ENCODE results near the gene OBSCN. TPM values are rescaled to one million over a fixed set of nuclear protein-coding genes. Genes with fewer than 3 reads are reported as not detected.

Gene OBSCN
- total RNA-seq, 2 donors from 2014 or later, result 34.3 to 45.2 TPM

DNA sequence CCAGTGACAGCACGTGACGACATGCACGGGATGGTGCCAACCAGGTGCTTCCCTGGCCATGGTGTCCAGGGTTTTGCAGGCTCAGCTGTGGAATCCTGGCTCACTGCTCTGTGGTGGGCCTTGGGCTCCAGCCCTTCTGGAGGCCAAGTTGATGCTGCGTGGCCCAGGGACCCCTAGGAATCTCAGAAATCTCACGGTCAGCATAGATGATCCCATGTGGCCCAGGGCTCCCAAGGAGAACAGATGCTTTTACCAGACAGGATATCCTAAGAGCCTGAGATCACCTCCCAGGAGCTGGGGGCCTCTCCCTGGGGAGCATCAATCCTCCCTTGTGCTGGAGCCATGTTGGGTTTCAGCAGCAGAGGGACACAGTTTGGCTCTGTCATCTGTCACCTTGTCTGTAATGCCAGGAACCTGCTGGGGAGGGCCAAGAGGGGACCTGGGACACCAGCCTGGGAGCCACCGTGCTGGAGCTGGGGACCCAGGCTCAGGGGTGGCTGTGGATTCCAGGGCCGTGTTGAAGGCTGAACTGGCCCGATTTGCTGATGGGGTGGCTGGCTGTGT, 134.9 kb downstream of the OBSCN start:
- TF ChIP-seq, protein P1, sequence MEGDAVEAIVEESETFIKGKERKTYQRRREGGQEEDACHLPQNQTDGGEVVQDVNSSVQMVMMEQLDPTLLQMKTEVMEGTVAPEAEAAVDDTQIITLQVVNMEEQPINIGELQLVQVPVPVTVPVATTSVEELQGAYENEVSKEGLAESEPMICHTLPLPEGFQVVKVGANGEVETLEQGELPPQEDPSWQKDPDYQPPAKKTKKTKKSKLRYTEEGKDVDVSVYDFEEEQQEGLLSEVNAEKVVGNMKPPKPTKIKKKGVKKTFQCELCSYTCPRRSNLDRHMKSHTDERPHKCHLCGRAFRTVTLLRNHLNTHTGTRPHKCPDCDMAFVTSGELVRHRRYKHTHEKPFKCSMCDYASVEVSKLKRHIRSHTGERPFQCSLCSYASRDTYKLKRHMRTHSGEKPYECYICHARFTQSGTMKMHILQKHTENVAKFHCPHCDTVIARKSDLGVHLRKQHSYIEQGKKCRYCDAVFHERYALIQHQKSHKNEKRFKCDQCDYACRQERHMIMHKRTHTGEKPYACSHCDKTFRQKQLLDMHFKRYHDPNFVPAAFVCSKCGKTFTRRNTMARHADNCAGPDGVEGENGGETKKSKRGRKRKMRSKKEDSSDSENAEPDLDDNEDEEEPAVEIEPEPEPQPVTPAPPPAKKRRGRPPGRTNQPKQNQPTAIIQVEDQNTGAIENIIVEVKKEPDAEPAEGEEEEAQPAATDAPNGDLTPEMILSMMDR (IDR thresholded peaks at IDR 0.05), result no peak
- TF ChIP-seq POLR2AphosphoS5 (IDR thresholded peaks at IDR 0.05) (no peak), POLR2A (IDR thresholded peaks at IDR 0.05) (no peak)
- DNase-seq (ENCODE audit: low spot score), result no peak
- intact Hi-C loops (cut with DNase I), result no loop called here
- Histone ChIP-seq H3K4me1 (replicated peaks) (no peaks in the 10 kb centered on the region), H3K9me3 (no peaks in the 10 kb centered on the region), H3K4me3 (no peak overlapping the region), H3K27ac (no peak overlapping the region), H3K27me3 (replicated peaks; ENCODE audit: insufficient read depth) (no peaks in the 10 kb centered on the region), H3K36me3 (no peaks in the 10 kb centered on the region)
- WGBS, result 96% methylated on average over 8 of the region's 8 CpGs

DNA sequence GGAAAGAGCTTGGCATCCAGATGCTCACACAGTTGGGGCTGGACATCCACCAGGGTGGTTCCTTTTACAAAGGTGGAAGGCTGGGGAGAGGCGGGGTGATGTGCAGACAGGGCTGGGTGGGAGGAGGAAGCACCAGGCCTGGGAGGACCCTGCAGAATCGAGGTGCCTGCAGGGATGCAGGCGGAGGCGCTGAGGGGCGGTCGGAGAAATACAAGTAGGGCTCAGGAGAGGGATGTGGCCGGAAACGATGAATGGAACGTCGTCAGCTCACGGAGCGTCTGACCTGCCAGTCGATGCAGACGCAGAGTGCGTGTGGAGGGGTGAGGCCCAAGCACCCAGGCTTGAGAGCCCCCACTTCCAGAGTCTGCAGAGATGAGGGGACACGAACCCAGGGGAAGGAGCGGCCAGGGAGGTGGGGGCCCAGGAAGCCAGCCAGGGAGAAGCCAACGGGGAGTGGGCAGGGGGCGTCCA, 135.4 kb downstream of the OBSCN start:
- no peaks in the 10 kb centered on the region for H3K36me3 ChIP-seq
- intact Hi-C loops (cut with DNase I), result no loop called here
- DNase-seq (ENCODE audit: low spot score), result no peak
- TF ChIP-seq POLR2A (IDR thresholded peaks at IDR 0.05), result no peak
- no peak for TF ChIP-seq POLR2AphosphoS5 (IDR thresholded peaks at IDR 0.05)
- TF ChIP-seq, protein P1 (IDR thresholded peaks at IDR 0.05), result no peak
- no peaks in the 10 kb centered on the region for H3K4me1 ChIP-seq (replicated peaks)
- H3K27ac ChIP-seq, result no peak overlapping the region
- no peaks in the 10 kb centered on the region for H3K9me3 ChIP-seq
- H3K4me3 ChIP-seq, result no peak overlapping the region
- H3K27me3 ChIP-seq (replicated peaks; ENCODE audit: insufficient read depth), result no peaks in the 10 kb centered on the region
- 92% methylated on average over 19 of the region's 19 CpGs for WGBS

DNA sequence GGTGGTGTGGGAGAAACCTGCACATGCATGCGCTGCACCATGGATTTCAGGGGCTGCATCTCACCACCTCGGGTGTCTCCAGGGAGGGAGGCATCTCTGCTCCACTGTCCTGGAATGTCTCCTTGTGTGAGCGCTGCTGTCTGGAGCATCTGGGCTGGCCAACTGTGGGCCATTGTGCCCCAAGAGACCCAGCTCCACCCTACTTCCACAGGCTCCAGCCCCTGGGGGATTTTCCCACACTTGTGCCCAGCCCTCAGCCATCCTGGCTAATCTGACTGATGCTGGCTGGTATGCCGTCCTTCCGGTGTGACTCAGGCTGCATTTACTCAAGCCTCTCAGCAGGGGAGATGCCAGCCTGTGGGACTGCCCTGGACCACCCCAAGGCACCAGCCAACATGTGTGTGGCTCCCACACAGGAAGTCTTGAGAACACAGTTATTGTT, 136.8 kb downstream of the OBSCN start:
- WGBS, result 92% methylated on average over 5 of the region's 5 CpGs
- H3K4me1 ChIP-seq (replicated peaks), result no peaks in the 10 kb centered on the region
- no peaks in the 10 kb centered on the region for H3K36me3 ChIP-seq
- no peak overlapping the region for H3K27ac ChIP-seq
- no peaks in the 10 kb centered on the region for H3K9me3 ChIP-seq
- TF ChIP-seq POLR2A (IDR thresholded peaks at IDR 0.05) (no peak), POLR2AphosphoS5 (IDR thresholded peaks at IDR 0.05) (no peak)
- TF ChIP-seq, protein P1 (IDR thresholded peaks at IDR 0.05), result no peak
- intact Hi-C loops (cut with DNase I), result no loop called here
- H3K27me3 ChIP-seq (replicated peaks; ENCODE audit: insufficient read depth), result no peaks in the 10 kb centered on the region
- no peak overlapping the region for H3K4me3 ChIP-seq
- DNase-seq (ENCODE audit: low spot score), result no peak

DNA sequence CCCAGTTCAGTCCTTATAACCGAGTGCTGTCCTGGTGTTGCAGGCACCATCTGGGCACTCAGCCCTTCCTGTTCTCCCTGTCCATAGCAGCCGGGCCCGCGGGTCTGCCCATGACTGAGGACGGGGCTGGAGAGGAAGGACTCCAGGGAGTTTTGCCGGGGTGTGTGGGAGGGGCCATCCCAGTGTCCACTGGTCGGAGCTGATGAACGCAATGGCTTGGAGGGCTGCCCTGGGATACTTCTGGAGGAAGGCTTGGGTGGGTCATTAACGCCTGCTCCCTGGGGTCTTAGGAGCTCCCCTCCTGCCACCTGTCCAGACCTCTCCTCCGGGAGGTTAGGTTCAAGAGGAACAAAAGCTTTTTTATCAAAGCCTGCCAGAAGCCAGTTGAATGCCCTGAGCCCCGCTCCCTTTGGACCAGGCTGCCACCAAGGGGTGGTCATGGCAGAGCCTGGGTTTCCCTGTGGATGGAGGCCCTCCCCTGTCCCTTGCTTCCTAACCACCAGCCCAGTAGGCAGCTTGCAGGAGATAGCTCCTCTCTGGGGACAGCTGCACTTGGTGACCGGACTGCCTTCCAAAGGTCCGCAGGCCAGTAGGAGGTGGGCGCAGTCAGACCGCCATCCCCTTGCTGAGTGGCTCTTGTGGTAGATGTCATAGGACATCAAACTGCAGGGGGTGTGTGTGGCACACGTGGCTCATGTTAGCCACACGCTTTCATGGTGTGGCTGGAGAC, 137.5 kb downstream of the OBSCN start:
- Histone ChIP-seq H3K36me3 (no peaks in the 10 kb centered on the region), H3K4me1 (replicated peaks) (no peaks in the 10 kb centered on the region), H3K27ac (no peak overlapping the region), H3K27me3 (replicated peaks; ENCODE audit: insufficient read depth) (no peaks in the 10 kb centered on the region), H3K4me3 (no peak overlapping the region), H3K9me3 (no peaks in the 10 kb centered on the region)
- WGBS, result 89% methylated on average over 12 of the region's 17 CpGs
- intact Hi-C loops (cut with DNase I), result no loop called here
- no peak for TF ChIP-seq POLR2AphosphoS5 (IDR thresholded peaks at IDR 0.05)
- TF ChIP-seq, protein P1 (IDR thresholded peaks at IDR 0.05), result no peak
- DNase-seq (ENCODE audit: low spot score), result no peak

DNA sequence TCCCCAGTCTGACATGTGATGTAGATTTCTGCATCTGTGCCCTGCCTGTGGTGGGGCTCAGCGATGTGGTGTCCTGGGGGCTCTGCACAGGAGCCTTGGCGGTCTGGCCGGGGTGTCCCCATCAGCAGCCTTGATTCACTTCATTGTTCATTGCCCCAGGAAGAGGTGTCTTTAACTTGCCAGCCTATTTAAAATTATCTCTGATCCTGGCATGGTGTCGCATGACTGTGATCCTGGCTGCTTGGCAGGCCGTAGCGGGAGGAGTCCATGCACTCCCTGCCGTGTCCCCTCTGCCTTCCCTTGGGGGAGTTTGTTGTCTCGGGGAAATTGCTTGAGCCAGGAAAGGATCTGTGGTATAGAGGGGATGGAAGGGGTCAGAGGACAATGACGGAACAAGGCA, 138.9 kb downstream of the OBSCN start:
- Histone ChIP-seq H3K27me3 (replicated peaks; ENCODE audit: insufficient read depth) (no peaks in the 10 kb centered on the region), H3K4me1 (replicated peaks) (no peaks in the 10 kb centered on the region), H3K27ac (no peak overlapping the region), H3K9me3 (no peaks in the 10 kb centered on the region), H3K4me3 (no peak overlapping the region), H3K36me3 (no peaks in the 10 kb centered on the region)
- 83% methylated on average over 9 of the region's 9 CpGs for WGBS
- TF ChIP-seq POLR2AphosphoS5 (IDR thresholded peaks at IDR 0.05) (no peak), POLR2A (IDR thresholded peaks at IDR 0.05) (no peak)
- TF ChIP-seq, protein P1 (IDR thresholded peaks at IDR 0.05), result no peak
- intact Hi-C loops (cut with DNase I), result no loop called here
- DNase-seq (ENCODE audit: low spot score), result no peak

Measured in prostate gland (tissue), 2 donors.